Natural killer cell (primary cell): ENCODE measurements around the gene PEAK1. TPM values are rescaled to one million over a fixed set of nuclear protein-coding genes. Genes with fewer than 3 reads are reported as not detected.

Experiments used
- ATAC-seq, 3 donors: fragments of 150-1000 bp in 2 of 3; fragments of 200-7000 bp in 1 of 3; cut with Tn5 transposase; 1 replicate in 1 of 3; 2 replicates in 2 of 3; pipeline ENCODE4 v1.10.0; 2021; ENCODE audit warnings: mild to moderate bottlenecking in 2 of 3, moderate library complexity in 2 of 3
- DNase-seq, 2 donors: peaks; one replicate each; pipeline versions ENCODE4 v3.0.0 to v3.0.0-alpha.2; 2013 to 2021; ENCODE audit warnings: mixed read lengths in 1 of 2
- H3K27ac ChIP-seq: one replicate; pipeline ENCODE4 v1.5.1; 2013; ENCODE audit warnings: mild to moderate bottlenecking, low read length
- H3K27me3 ChIP-seq: one replicate; pipeline ENCODE4 v1.6.1; 2013; ENCODE audit warnings: low read length; ENCODE audit not compliant: control insufficient read depth, insufficient read depth
- H3K36me3 ChIP-seq: one replicate; pipeline ENCODE4 v1.6.1; 2013; ENCODE audit warnings: low read length; ENCODE audit not compliant: control insufficient read depth, insufficient read depth
- H3K4me1 ChIP-seq: one replicate; pipeline ENCODE4 v1.6.1; 2013; ENCODE audit warnings: low read length; ENCODE audit not compliant: control insufficient read depth, insufficient read depth
- H3K4me3 ChIP-seq: one replicate; pipeline ENCODE4 v1.5.1; 2013; ENCODE audit warnings: low read length
- H3K9me3 ChIP-seq: one replicate; pipeline ENCODE4 v1.6.1; 2013; ENCODE audit warnings: low read length; ENCODE audit not compliant: control insufficient read depth, insufficient read depth
- H3K27ac Mint-ChIP-seq, 2 donors: one replicate each; pipeline ENCODE4 v1.8.0; 2022; ENCODE audit warnings: mild to moderate bottlenecking in 2 of 2, mixed read lengths in 2 of 2, moderate library complexity in 1 of 2
- H3K27me3 Mint-ChIP-seq, 2 donors: one replicate each; pipeline ENCODE4 v1.8.0; 2022; ENCODE audit warnings: low read depth in 2 of 2, mixed read lengths in 2 of 2
- H3K36me3 Mint-ChIP-seq: one replicate; pipeline ENCODE4 v1.8.0; 2022; ENCODE audit warnings: mixed read lengths
- H3K4me1 Mint-ChIP-seq, 2 donors: one replicate each; pipeline ENCODE4 v1.8.0; 2022; ENCODE audit warnings: mixed read lengths in 2 of 2
- H3K4me3 Mint-ChIP-seq: one replicate; pipeline ENCODE4 v1.8.0; 2022; ENCODE audit warnings: mild to moderate bottlenecking, moderate library complexity, mixed read lengths
- H3K9me3 Mint-ChIP-seq, 2 donors: one replicate each; pipeline ENCODE4 v1.8.0; 2022; ENCODE audit warnings: mixed read lengths in 2 of 2
- WGBS: methylation state at CpG from one replicate; pipeline ENCODE4 v1.1.7; 2013; ENCODE audit warnings: missing lambda C conversion rate; ENCODE audit not compliant: insufficient coverage; 5-methylcytosine and 5-hydroxymethylcytosine counted together
- intact Hi-C: fragments of 100-400 bp; cut with micrococcal nuclease; formaldehyde crosslinking; loops from one replicate; pipeline ENCODE4 v1.14.2; 2022
- total RNA-seq, 4 donors: library from RNA; stranded (reverse); fragments of 120-200 nt in 1 of 4; gene quantifications; one replicate each; pipeline versions ENCODE4 v1.2.3 to v1.2.4, GENCODE V29; 2013 to 2022
- TF ChIP-seq, protein P1 (sequence below): fragments of 200-600 bp; IDR thresholded peaks from one replicate; pipeline ENCODE4 v1.8.0; 2022; ENCODE audit warnings: antibody characterized with exemption

Gene PEAK1
- total RNA-seq, 3 donors from 2014 or later (not counting 1 experiment from before 2014, with no cell fraction given), result 59.3 to 73.9 (median 69.1) TPM

DNA sequence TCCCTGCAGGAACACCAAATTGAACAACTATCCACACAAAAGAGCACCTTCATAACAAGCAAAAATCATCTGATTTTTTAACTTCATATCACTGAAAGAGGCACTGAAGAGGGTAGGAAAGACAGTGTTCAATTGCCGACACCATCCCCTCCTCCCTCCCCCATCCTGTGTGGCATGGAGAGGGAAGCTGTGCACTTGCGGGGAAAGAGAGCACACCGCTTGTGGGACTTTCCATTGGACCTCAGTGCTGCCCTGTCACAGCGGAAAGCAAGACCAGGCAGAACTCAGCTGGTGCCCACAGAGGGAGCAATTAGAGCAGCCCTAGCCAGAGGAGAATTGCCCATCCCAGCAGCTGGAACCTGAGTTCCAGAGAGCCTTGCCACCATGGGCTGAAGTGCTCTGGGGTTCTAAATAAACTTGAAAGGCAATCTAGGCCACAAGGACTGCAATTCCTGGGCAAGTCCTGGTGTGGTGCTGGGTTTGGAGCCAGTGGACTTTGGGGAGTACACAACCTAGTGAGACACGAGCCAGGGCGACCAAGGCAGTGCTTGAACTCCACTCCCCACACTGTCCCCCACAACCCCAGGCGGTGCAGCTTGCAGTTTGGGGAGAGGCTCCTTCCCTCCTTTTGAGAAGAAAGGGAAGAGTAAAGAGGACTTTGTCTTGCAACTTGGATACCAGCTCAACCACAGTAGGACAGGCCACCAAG is 27.0 kb downstream of the PEAK1 start:
- no peaks in the 10 kb centered on the region for H3K36me3 ChIP-seq
- TF ChIP-seq, protein P1, sequence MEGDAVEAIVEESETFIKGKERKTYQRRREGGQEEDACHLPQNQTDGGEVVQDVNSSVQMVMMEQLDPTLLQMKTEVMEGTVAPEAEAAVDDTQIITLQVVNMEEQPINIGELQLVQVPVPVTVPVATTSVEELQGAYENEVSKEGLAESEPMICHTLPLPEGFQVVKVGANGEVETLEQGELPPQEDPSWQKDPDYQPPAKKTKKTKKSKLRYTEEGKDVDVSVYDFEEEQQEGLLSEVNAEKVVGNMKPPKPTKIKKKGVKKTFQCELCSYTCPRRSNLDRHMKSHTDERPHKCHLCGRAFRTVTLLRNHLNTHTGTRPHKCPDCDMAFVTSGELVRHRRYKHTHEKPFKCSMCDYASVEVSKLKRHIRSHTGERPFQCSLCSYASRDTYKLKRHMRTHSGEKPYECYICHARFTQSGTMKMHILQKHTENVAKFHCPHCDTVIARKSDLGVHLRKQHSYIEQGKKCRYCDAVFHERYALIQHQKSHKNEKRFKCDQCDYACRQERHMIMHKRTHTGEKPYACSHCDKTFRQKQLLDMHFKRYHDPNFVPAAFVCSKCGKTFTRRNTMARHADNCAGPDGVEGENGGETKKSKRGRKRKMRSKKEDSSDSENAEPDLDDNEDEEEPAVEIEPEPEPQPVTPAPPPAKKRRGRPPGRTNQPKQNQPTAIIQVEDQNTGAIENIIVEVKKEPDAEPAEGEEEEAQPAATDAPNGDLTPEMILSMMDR, result no peak
- peaks cover 19 to 24% of the 10 kb centered on the region in 2 donors for H3K4me1 Mint-ChIP-seq
- peaks cover 26% of the 10 kb centered on the region for H3K36me3 Mint-ChIP-seq
- peaks cover 5% of the 10 kb centered on the region for H3K9me3 ChIP-seq
- H3K27me3 ChIP-seq, result no peaks in the 10 kb centered on the region
- ATAC-seq (no peak), DNase-seq (no peak)
- intact Hi-C loops, result no loop called here
- peaks cover 3% of the 10 kb centered on the region for H3K4me1 ChIP-seq
- H3K27ac Mint-ChIP-seq, result no peak overlapping the region
- peaks cover 9 to 21% of the 10 kb centered on the region in 2 donors for H3K9me3 Mint-ChIP-seq
- no peak overlapping the region for H3K4me3 Mint-ChIP-seq
- H3K27me3 Mint-ChIP-seq, result no peaks in the 10 kb centered on the region
- no peak overlapping the region for H3K27ac ChIP-seq
- 92% methylated on average over 3 of the region's 7 CpGs for WGBS
- no peak overlapping the region for H3K4me3 ChIP-seq

DNA sequence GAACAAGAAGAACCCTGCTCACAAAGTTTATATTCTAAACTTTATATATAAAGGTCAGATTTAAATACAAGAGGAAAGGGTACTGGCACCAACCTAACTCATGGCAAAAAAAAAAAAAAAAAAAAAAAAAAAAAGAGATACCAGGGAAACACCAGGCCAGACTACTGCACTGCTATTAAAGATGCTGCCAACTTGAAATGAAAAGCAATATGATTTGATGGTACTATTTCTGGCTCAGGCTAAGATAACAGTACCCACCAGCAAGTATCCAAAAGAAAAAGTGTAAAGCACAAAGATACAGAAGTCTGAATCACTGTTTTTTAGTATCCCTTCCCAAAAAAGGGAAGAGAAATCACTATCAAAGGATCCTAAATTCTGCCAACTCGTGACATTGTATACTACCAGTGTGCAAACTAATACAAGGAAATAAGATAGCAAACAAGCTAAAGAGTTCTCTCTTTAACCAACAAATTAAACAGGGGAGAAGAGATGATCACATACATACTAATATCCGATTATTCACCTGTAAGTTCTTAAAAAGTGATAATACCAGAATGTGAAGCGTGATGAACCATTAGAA is 28.4 kb downstream of the PEAK1 start:
- peaks cover 24 to 28% of the 10 kb centered on the region in 2 donors for H3K4me1 Mint-ChIP-seq
- no peak overlapping the region for H3K27ac Mint-ChIP-seq
- Histone ChIP-seq H3K27me3 (no peaks in the 10 kb centered on the region), H3K9me3 (peaks cover 5% of the 10 kb centered on the region), H3K4me3 (no peak overlapping the region), H3K36me3 (no peaks in the 10 kb centered on the region), H3K4me1 (peaks cover 3% of the 10 kb centered on the region), H3K27ac (no peak overlapping the region)
- no peak overlapping the region for H3K4me3 Mint-ChIP-seq
- peaks cover 18% of the 10 kb centered on the region for H3K36me3 Mint-ChIP-seq
- WGBS, result 100% methylated on average over 2 of the region's 3 CpGs
- TF ChIP-seq, protein P1, result no peak
- H3K9me3 Mint-ChIP-seq, result peaks cover 7 to 14% of the 10 kb centered on the region in 2 donors
- ATAC-seq, result no peak
- intact Hi-C loops, result no loop called here
- H3K27me3 Mint-ChIP-seq, result no peaks in the 10 kb centered on the region
- DNase-seq, result no peak

DNA sequence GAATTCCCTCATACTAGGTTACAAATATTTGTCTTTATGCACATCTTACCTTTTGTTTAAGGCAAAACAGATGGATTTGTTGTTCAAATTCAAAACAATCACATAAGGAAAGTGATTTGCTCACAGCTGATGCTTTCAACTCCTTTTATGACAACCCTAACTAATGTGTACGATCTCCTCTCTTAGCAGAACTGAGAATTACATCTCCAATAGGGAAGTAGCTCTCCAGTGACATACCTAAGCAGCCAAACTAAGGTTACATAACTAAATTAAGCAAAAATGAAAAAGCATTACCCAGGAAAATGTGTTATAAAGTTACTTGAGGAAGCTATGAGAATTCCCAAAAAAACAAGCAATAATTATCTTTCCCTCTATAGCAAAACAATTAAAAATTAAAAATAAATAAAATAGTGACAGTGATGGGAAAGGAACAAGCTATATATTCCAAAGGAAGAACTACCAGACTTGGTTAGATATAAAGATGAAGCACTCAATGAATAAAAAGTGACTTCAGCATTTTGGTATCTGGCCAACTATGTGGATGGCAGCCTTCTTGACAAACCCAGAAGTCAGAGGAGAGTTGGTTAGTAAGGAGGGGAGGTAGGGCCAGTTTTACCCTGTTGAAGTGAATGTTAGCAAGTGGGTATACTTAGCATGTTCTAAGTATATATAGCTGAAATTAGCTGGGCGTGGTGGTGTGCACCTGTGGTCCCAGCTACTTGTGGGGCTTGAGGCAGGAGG is 32.4 kb downstream of the PEAK1 start:
- DNase-seq (no peak), ATAC-seq (no peak)
- H3K27ac ChIP-seq, result no peak overlapping the region
- no peaks in the 10 kb centered on the region for H3K9me3 ChIP-seq
- intact Hi-C loops, result no loop called here
- no peak overlapping the region for H3K4me3 ChIP-seq
- no peaks in the 10 kb centered on the region for H3K27me3 ChIP-seq
- Mint-ChIP-seq H3K36me3 (no peaks in the 10 kb centered on the region), H3K27me3 (no peaks in the 10 kb centered on the region), H3K9me3 (no peaks in the 10 kb centered on the region), H3K4me1 (peaks cover 40 to 46% of the 10 kb centered on the region in 2 donors), H3K4me3 (no peak overlapping the region), H3K27ac (no peak overlapping the region)
- WGBS, result 92% methylated on average over 2 of the region's 2 CpGs
- no peaks in the 10 kb centered on the region for H3K36me3 ChIP-seq
- TF ChIP-seq, protein P1, result no peak
- H3K4me1 ChIP-seq, result peaks cover 3% of the 10 kb centered on the region
